ENCODE data around the gene VMAC.

VMAC gene

DNA sequence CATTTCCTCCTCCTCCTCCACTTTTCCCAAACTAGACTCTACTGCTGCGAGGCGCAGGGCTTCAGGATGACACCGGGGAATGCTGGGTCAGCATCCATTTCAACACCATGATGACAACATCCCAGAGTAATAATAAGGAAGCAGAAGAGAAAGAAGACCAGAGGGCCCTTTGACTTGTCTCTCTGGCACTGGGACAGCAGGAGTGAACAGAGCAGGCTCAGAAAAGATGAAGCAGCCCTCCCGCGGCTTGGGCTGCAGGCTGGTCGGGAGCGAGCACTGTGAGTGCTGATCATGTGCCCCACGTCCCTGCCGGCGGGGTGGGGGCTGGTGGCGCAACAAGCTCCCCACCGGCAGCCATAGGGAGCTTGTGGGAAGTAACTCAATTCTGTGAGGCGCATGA, 42.8 kb downstream of the VMAC start:
- Histone ChIP-seq H3K18ac (ENCODE audit: low read length) (no peak overlapping the region), H2AK5ac (ENCODE audit: low read length) (no peak overlapping the region), H3K36me3 (ENCODE audit: control insufficient read depth in 1 of 2, insufficient read depth in 2 of 2, low read length in 2 of 2) (peaks cover 20 to 28% of the 10 kb centered on the region in 2 experiments), H2BK5ac (ENCODE audit: low read depth, low read length, poor library complexity) (no peak overlapping the region), H3K4ac (ENCODE audit: low read depth, low read length) (no peak overlapping the region), H3K79me1 (ENCODE audit: low read length) (no peaks in the 10 kb centered on the region), H4K12ac (ENCODE audit: low read depth, low read length) (no peak overlapping the region), H3K79me2 (ENCODE audit: control insufficient read depth, insufficient read depth, low read length, poor library complexity) (no peaks in the 10 kb centered on the region), H2BK12ac (ENCODE audit: low read length) (no peak overlapping the region), H3K4me3 (ENCODE audit: low read depth, low read length) (no peak overlapping the region), H3K27me3 (ENCODE audit: insufficient read depth, low read length) (no peaks in the 10 kb centered on the region), H3K9me3 (ENCODE audit: insufficient read depth, low read depth, low read length) (no peaks in the 10 kb centered on the region), H3K4me2 (ENCODE audit: low read length) (no peak overlapping the region), H3K23ac (ENCODE audit: low read length) (no peak overlapping the region), H3K4me1 (ENCODE audit: control insufficient read depth in 1 of 2, insufficient read depth in 2 of 2, low read length in 2 of 2) (peaks cover 8 to 13% of the 10 kb centered on the region in 2 experiments), H4K8ac (ENCODE audit: low read depth, low read length) (no peak overlapping the region), H3K9ac (ENCODE audit: low read length) (no peak overlapping the region), H2AFZ (ENCODE audit: insufficient read depth, low read length, poor library complexity) (no peak overlapping the region), H3K14ac (ENCODE audit: low read length) (no peak overlapping the region), H2BK120ac (ENCODE audit: insufficient read depth, low read length, poor library complexity) (no peak overlapping the region), H3K27ac (ENCODE audit: low read depth, low read length) (no peak overlapping the region), H4K91ac (ENCODE audit: low read depth, low read length) (no peak overlapping the region)
- WGBS (ENCODE audit: extremely low coverage, insufficient coverage, insufficient read length): no CpG with 5 or more reads among the region's 13 CpGs
- DNase-seq: peak; percentile 14 to 47

DNA sequence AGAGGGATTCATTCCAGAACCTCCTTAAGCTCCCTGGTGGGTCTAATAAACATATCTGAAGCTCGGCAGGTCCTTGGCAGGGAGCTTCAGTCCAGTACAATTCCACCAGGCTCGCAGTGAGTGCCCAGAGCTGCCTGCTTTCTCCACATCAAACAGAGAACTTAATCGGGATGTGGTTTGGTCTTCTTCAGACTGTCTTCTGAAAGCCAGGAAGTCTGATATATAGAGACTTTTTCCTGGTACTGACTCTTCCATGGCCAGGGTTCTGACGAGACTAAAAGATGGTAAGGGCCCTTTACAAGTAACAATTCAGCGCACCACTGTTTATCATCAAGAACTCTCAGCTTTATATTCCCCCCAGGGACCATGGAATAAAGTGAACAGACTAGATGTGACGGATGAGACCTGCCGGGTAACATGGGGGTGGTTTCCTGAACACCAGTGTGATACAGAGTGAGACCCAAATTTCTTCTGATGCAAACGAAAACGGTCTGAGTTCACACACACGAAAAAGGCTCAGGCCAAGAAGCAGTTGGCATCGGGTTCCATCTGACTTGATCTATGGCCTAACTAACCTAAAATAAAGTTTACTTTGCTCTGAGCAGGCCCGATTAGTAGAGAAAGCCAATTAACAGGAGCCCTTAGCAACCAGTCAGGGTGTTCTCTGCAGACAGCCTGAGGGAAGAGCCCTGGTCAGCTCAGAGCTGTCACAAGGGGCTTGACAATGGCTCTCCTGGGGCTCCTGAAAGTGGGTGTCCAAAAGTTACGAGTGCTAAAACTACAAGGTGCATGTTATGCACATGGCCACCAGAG, 44.3 kb downstream of the VMAC start:
- Histone ChIP-seq H3K36me3 (ENCODE audit: control insufficient read depth in 1 of 2, insufficient read depth in 2 of 2, low read length in 2 of 2) (peaks cover 18 to 28% of the 10 kb centered on the region in 2 experiments), H3K79me2 (ENCODE audit: control insufficient read depth, insufficient read depth, low read length, poor library complexity) (no peaks in the 10 kb centered on the region), H3K4ac (ENCODE audit: low read depth, low read length) (no peak overlapping the region), H3K4me3 (ENCODE audit: low read depth, low read length) (no peak overlapping the region), H3K4me2 (ENCODE audit: low read length) (no peak overlapping the region), H2AK5ac (ENCODE audit: low read length) (no peak overlapping the region), H2BK12ac (ENCODE audit: low read length) (no peak overlapping the region), H2BK5ac (ENCODE audit: low read depth, low read length, poor library complexity) (no peak overlapping the region), H3K79me1 (ENCODE audit: low read length) (no peaks in the 10 kb centered on the region), H3K9ac (ENCODE audit: low read length) (no peak overlapping the region), H4K91ac (ENCODE audit: low read depth, low read length) (no peak overlapping the region), H3K23ac (ENCODE audit: low read length) (no peak overlapping the region), H2BK120ac (ENCODE audit: insufficient read depth, low read length, poor library complexity) (no peak overlapping the region), H3K14ac (ENCODE audit: low read length) (no peak overlapping the region), H4K8ac (ENCODE audit: low read depth, low read length) (no peak overlapping the region), H2AFZ (ENCODE audit: insufficient read depth, low read length, poor library complexity) (no peak overlapping the region), H3K27me3 (ENCODE audit: insufficient read depth, low read length) (no peaks in the 10 kb centered on the region), H3K27ac (ENCODE audit: low read depth, low read length) (no peak overlapping the region), H3K4me1 (ENCODE audit: control insufficient read depth in 1 of 2, insufficient read depth in 2 of 2, low read length in 2 of 2) (peaks cover 8 to 14% of the 10 kb centered on the region in 2 experiments), H4K12ac (ENCODE audit: low read depth, low read length) (no peak overlapping the region), H3K9me3 (ENCODE audit: insufficient read depth, low read depth, low read length) (no peaks in the 10 kb centered on the region), H3K18ac (ENCODE audit: low read length) (no peak overlapping the region)
- WGBS (ENCODE audit: extremely low coverage, insufficient coverage, insufficient read length): no CpG with 5 or more reads among the region's 13 CpGs
- DNase-seq: no peak

DNA sequence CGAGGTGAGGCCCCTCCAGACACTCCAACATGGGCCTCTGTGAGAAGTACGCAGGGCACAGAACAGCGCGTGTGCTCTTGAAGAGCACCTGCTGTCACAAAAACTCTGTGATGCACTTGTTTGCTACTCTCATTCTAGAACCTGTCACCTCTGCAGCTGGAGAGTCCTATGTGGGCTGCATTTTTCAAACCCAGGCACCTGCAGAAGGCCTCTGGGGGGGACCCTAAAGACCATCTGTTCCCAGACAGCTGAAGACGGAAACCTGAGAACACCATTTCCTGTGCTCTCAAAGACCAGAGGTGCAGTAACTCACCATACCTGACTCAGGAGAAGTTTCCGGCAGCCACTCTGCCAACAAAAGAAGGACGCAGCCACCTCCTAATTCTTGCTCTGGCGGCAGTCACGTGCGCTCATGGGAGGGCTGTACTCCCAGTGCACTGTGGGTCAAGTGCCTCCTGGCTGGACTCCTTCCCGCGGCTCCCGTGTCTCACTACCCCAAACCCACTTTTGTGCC, 45.2 kb downstream of the VMAC start:
- WGBS (ENCODE audit: extremely low coverage, insufficient coverage, insufficient read length): no CpG with 5 or more reads among the region's 13 CpGs
- no peaks in the 10 kb centered on the region for H3K79me2 ChIP-seq (ENCODE audit: control insufficient read depth, insufficient read depth, low read length, poor library complexity)

DNA sequence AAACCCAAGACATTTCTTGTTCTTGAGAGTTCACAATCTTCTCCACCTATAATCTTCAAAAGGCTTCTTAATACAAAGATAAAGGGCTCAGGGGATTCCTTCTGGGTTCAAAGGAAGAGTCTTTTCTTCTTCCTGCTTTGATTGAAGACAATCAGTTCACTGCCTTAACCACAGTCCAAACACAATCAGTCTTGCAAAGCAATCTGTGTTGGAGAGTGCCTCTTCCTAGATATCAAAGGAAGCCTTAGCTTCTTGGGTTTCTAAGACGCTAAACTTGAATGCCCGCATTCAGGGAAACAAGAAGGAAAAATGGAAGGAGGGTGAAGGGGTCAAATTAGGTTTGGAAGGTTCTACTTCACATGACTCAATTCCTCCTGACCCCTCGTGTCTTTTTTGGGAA, 46.1 kb downstream of the VMAC start:
- Histone ChIP-seq H4K12ac (ENCODE audit: low read depth, low read length) (no peak overlapping the region), H4K91ac (ENCODE audit: low read depth, low read length) (no peak overlapping the region), H3K9ac (ENCODE audit: low read length) (no peak overlapping the region), H2BK5ac (ENCODE audit: low read depth, low read length, poor library complexity) (no peak overlapping the region), H3K79me1 (ENCODE audit: low read length) (no peaks in the 10 kb centered on the region), H3K4me3 (ENCODE audit: low read depth, low read length) (no peak overlapping the region), H3K4ac (ENCODE audit: low read depth, low read length) (no peak overlapping the region), H2BK120ac (ENCODE audit: insufficient read depth, low read length, poor library complexity) (no peak overlapping the region), H4K8ac (ENCODE audit: low read depth, low read length) (no peak overlapping the region), H3K27ac (ENCODE audit: low read depth, low read length) (no peak overlapping the region), H3K36me3 (ENCODE audit: control insufficient read depth in 1 of 2, insufficient read depth in 2 of 2, low read length in 2 of 2) (peaks cover 11 to 25% of the 10 kb centered on the region in 2 experiments), H2BK12ac (ENCODE audit: low read length) (no peak overlapping the region), H2AFZ (ENCODE audit: insufficient read depth, low read length, poor library complexity) (no peak overlapping the region), H3K14ac (ENCODE audit: low read length) (no peak overlapping the region), H2AK5ac (ENCODE audit: low read length) (no peak overlapping the region), H3K4me2 (ENCODE audit: low read length) (no peak overlapping the region), H3K9me3 (ENCODE audit: insufficient read depth, low read depth, low read length) (no peaks in the 10 kb centered on the region), H3K27me3 (ENCODE audit: insufficient read depth, low read length) (no peaks in the 10 kb centered on the region), H3K23ac (ENCODE audit: low read length) (no peak overlapping the region), H3K18ac (ENCODE audit: low read length) (no peak overlapping the region), H3K79me2 (ENCODE audit: control insufficient read depth, insufficient read depth, low read length, poor library complexity) (no peaks in the 10 kb centered on the region), H3K4me1 (ENCODE audit: control insufficient read depth in 1 of 2, insufficient read depth in 2 of 2, low read length in 2 of 2) (peaks cover 8 to 18% of the 10 kb centered on the region in 2 experiments)
- DNase-seq: no peak
- WGBS (ENCODE audit: extremely low coverage, insufficient coverage, insufficient read length): no CpG with 5 or more reads among the region's 3 CpGs

More for the DNA sequence above, 45.2 kb downstream of the VMAC start:
- H3K4ac ChIP-seq (ENCODE audit: low read depth, low read length): no peak overlapping the region
- H3K14ac ChIP-seq (ENCODE audit: low read length): no peak overlapping the region
- H2BK12ac ChIP-seq (ENCODE audit: low read length): no peak overlapping the region
- no peak overlapping the region for H4K8ac ChIP-seq (ENCODE audit: low read depth, low read length)
- no peak overlapping the region for H2BK5ac ChIP-seq (ENCODE audit: low read depth, low read length, poor library complexity)
- H3K36me3 ChIP-seq (ENCODE audit: control insufficient read depth in 1 of 2, insufficient read depth in 2 of 2, low read length in 2 of 2): peaks cover 14 to 28% of the 10 kb centered on the region in 2 experiments
- no peak overlapping the region for H3K27ac ChIP-seq (ENCODE audit: low read depth, low read length)
- H3K4me3 ChIP-seq (ENCODE audit: low read depth, low read length): no peak overlapping the region
- H3K9me3 ChIP-seq (ENCODE audit: insufficient read depth, low read depth, low read length): no peaks in the 10 kb centered on the region
- H2BK120ac ChIP-seq (ENCODE audit: insufficient read depth, low read length, poor library complexity): no peak overlapping the region
- DNase-seq: no peak
- no peak overlapping the region for H4K12ac ChIP-seq (ENCODE audit: low read depth, low read length)
- H2AFZ ChIP-seq (ENCODE audit: insufficient read depth, low read length, poor library complexity): no peak overlapping the region
- no peak overlapping the region for H3K9ac ChIP-seq (ENCODE audit: low read length)
- no peak overlapping the region for H3K4me2 ChIP-seq (ENCODE audit: low read length)
- H3K18ac ChIP-seq (ENCODE audit: low read length): no peak overlapping the region
- no peak overlapping the region for H3K23ac ChIP-seq (ENCODE audit: low read length)
- no peak overlapping the region for H4K91ac ChIP-seq (ENCODE audit: low read depth, low read length)
- peaks cover 8 to 18% of the 10 kb centered on the region in 2 experiments for H3K4me1 ChIP-seq (ENCODE audit: control insufficient read depth in 1 of 2, insufficient read depth in 2 of 2, low read length in 2 of 2)
- no peaks in the 10 kb centered on the region for H3K27me3 ChIP-seq (ENCODE audit: insufficient read depth, low read length)
- H2AK5ac ChIP-seq (ENCODE audit: low read length): no peak overlapping the region
- no peaks in the 10 kb centered on the region for H3K79me1 ChIP-seq (ENCODE audit: low read length)

Data from trophoblast cell (in vitro differentiated cells and primary cell).